GM20000 (cell line): ENCODE results near the gene SH3D19.

Experiments used
- DNase-seq: peaks from one replicate; pipeline ENCODE4 v3.0.0; 2012; ENCODE audit warnings: low spot score
- TF ChIP-seq, protein P1 (sequence below): IDR thresholded peaks from 2 replicates; pipeline ENCODE4 v1.5.1; 2012; ENCODE audit warnings: mild to moderate bottlenecking, control low read depth; ENCODE audit errors: extremely low read depth, missing control alignments

The SH3D19 gene

DNA sequence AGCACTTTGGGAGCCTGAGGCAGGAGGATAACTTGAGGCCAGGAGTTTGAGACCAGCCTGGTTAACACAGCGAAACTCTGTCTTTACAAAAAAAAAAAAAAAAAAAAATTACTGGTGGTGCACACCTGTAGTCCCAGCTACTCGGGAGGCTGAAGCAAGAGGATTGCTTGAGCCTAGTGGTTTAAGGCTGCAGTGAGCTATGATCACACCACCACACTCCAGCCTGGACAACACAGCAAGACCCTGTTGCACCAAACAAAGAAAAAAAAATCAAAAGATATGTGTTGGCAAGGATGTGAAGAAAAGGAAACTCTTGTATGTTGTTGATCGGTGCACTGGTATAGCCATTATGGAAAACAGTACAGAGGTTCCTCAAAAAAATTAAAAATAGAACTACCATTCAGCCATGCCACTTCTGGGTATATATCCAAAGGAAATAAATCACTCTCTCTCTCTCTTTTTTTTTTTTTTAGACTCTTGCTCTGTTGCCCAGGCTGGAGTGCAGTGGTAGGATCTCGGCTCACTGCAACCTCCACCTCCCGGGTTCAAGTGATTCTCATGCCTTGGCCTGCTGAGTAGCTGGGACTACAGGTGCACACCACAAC, 15.2 kb downstream of the SH3D19 start:
- TF ChIP-seq, protein P1, sequence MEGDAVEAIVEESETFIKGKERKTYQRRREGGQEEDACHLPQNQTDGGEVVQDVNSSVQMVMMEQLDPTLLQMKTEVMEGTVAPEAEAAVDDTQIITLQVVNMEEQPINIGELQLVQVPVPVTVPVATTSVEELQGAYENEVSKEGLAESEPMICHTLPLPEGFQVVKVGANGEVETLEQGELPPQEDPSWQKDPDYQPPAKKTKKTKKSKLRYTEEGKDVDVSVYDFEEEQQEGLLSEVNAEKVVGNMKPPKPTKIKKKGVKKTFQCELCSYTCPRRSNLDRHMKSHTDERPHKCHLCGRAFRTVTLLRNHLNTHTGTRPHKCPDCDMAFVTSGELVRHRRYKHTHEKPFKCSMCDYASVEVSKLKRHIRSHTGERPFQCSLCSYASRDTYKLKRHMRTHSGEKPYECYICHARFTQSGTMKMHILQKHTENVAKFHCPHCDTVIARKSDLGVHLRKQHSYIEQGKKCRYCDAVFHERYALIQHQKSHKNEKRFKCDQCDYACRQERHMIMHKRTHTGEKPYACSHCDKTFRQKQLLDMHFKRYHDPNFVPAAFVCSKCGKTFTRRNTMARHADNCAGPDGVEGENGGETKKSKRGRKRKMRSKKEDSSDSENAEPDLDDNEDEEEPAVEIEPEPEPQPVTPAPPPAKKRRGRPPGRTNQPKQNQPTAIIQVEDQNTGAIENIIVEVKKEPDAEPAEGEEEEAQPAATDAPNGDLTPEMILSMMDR, result no peak

DNA sequence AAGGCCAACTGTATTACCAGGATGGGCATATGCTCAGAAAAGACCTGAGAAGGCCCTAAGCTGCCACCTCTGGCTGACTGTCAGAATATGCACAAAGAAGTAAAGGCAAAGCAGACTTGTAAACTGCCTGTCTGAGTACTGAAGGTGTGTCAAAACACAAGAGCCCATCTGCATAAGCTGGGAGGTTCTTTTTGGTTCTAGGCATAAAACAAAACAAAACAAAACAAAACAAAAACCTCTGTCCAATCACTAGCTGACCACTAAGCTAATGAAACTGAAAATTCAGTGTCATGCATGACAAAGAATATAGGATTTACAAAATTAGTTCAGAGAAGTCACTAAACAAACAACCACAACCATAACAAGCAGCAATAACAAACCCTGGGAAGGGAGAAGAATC, 20.6 kb downstream of the SH3D19 start:
- TF ChIP-seq, protein P1, result no peak
- no peak for DNase-seq

More for the DNA sequence above, 15.2 kb downstream of the SH3D19 start:
- DNase-seq, result no peak

DNA sequence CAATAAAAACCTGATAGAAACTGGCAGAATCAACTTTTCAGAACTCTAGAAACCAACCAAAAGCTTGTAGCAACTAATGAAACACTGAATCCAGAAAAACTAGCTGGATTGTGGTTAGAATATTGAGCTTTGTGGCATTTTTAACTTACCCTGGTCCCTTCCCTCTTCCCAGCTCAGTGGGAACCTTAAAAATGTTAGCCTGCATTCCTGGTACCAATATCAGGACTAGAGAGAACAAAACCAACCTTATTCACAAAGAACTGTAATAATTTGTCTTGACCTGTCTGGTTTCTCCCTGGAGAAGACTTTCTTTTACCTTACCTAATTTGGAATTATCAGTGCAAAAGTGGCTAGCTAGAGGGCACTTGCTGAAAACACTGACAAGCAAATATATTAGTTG, 21.2 kb downstream of the SH3D19 start:
- DNase-seq, result no peak
- TF ChIP-seq, protein P1, result no peak

DNA sequence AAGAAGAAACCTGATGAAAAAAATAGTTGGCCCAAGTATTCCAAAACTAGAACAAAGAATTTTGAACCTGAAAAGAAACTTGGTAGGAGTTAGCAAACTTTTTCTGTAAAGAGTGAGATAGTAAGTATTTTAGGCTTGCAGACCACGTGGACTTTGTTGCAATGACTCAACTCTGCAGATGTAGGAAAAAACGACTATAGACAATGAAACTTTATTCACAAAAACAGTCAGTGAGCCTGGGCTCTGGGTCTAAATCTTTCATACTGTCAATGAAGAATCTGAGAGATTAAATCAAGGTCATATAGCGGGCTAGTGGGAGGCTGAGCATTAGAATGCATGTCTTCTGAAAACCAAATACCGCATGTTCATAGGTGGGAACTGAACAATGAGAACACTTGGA, 23.0 kb downstream of the SH3D19 start:
- TF ChIP-seq, protein P1, result no peak
- DNase-seq, result no peak

DNA sequence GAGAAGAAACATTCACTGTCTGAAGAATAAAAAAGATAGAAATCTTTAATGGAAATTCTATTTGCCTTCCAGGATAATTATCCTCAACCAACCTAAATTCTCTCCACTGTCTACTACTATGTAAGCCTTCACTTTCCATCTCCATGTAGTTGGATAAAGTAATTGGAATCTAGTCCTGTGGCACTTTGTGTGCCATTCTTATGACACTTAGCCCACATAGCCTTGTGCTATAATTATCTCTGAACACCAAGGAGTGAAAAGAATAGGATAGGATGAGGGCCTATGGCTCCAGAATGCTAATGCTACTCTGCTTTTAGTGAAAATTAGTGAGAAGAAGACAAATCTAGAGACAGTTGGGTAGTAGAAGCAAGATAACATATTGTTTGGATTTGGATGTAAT, 28.2 kb downstream of the SH3D19 start:
- TF ChIP-seq, protein P1, result no peak
- no peak for DNase-seq

DNA sequence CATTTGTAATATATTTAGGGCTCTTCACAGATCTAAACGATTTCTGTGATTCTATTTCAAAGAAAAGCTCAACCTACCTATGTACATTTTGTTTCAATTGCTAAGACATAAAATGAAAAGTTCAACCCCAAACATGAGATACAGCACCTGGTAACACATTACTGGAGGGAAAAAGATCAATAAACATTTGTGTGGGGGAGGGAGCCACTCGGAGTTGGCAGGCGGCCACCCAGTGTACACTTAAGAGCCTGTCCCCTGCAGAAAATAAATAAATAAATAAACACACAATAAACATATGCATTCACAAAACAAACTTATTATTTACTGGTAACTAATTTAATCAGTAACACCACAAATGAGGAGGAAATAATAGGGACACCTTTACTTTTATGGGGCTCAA, 29.2 kb downstream of the SH3D19 start:
- TF ChIP-seq, protein P1, result no peak

DNA sequence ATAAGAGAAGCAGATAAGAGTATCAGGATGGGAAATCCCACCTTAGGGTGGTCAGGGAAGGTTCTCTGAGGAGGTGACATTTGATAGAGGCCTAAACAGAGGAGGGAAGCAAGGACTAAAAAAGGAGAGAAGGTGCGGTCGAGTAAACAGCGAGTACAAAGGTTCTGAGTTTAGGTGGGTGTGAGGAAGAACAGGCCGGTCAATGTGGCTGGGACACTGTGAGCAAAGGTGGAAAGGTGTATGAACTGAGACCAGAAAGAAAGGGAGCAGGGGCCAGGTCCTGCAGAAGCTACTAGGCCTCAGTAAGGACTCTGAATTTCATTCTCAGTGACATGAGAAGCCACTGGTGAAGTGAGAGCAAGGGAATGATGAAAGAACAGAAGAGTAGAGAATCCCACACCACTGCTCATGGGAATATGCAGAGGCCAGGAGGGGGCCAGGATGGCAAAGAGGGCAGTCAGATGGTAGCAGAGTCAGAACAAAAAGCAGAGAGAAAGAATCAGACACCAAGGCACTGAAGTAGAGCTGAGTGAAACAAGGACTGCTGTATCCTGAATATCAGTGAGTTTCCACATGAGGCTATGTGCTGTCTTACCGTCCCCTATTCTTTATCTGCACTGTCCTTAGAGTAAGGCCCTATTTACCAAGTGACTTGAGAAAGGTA, 30.4 kb downstream of the SH3D19 start:
- TF ChIP-seq, protein P1, result no peak
- DNase-seq, result no peak

More for the DNA sequence above, 29.2 kb downstream of the SH3D19 start:
- DNase-seq, result no peak
